ENCODE results near the gene ADD2.
A peak's percentile ranks its signal among the peaks of the same experiment; 100 is the strongest.
"Not testable (repeated sequence)": the region's sequence is repeated elsewhere in the genome, so short reads cannot be mapped to it uniquely, and the experiment has no call there.

ADD2 gene

GRCh38 chr2:70767699-70768589 is at the start of gene ADD2:
ADD2 (minus strand) TSS chr2:70768200; CDS start chr2:70706408, 61,792 bp downstream.
- peaks cover 4% of the 10 kb centered on the region for H3K27me3 Mint-ChIP-seq
- peak within 1 kb of the TSS; percentile 89 for H3K4me3 Mint-ChIP-seq
- H3K36me3 Mint-ChIP-seq: no peaks in the 10 kb centered on the region
- H3K4me1 Mint-ChIP-seq (ENCODE audit: low read depth): peaks cover 16% of the 10 kb centered on the region
- H3K9me3 Mint-ChIP-seq (ENCODE audit: low read depth): no peaks in the 10 kb centered on the region
- H3K27ac Mint-ChIP-seq: peak within 1 kb of the TSS; percentile 80

GRCh38 chr2:70817284-70817954 is 49.4 kb upstream of the ADD2 start:
- no peaks in the 10 kb centered on the region for H3K36me3 Mint-ChIP-seq
- H3K9me3 Mint-ChIP-seq (ENCODE audit: low read depth): no peaks in the 10 kb centered on the region
- H3K4me3 Mint-ChIP-seq: no peak overlapping the region
- no peaks in the 10 kb centered on the region for H3K4me1 Mint-ChIP-seq (ENCODE audit: low read depth)
- no peaks in the 10 kb centered on the region for H3K27me3 Mint-ChIP-seq
- no peak overlapping the region for H3K27ac Mint-ChIP-seq

GRCh38 chr2:70816726-70817125 is 48.7 kb upstream of the ADD2 start:
- Mint-ChIP-seq H3K9me3 (ENCODE audit: low read depth) (no peaks in the 10 kb centered on the region), H3K4me1 (ENCODE audit: low read depth) (no peaks in the 10 kb centered on the region), H3K4me3 (no peak overlapping the region), H3K36me3 (no peaks in the 10 kb centered on the region), H3K27me3 (no peaks in the 10 kb centered on the region), H3K27ac (no peak overlapping the region)

GRCh38 chr2:70808983-70809958 is 41.3 kb upstream of the ADD2 start:
- H3K4me1 Mint-ChIP-seq (ENCODE audit: low read depth): no peaks in the 10 kb centered on the region
- H3K9me3 Mint-ChIP-seq (ENCODE audit: low read depth): no peaks in the 10 kb centered on the region
- H3K36me3 Mint-ChIP-seq: no peaks in the 10 kb centered on the region
- H3K27ac Mint-ChIP-seq: no peak overlapping the region
- H3K4me3 Mint-ChIP-seq: no peak overlapping the region
- H3K27me3 Mint-ChIP-seq: peaks cover 2% of the 10 kb centered on the region

- H3K27ac Mint-ChIP-seq: no peak overlapping the region
- peaks cover 2% of the 10 kb centered on the region for H3K27me3 Mint-ChIP-seq
- H3K4me1 Mint-ChIP-seq (ENCODE audit: low read depth): no peaks in the 10 kb centered on the region
- no peak overlapping the region for H3K4me3 Mint-ChIP-seq
- H3K9me3 Mint-ChIP-seq (ENCODE audit: low read depth): no peaks in the 10 kb centered on the region
- no peaks in the 10 kb centered on the region for H3K36me3 Mint-ChIP-seq
These were observed 39.8 kb upstream of the ADD2 start for GRCh38 chr2:70807828-70808118.

- Mint-ChIP-seq H3K27me3 (peaks cover 2% of the 10 kb centered on the region), H3K4me3 (no peak overlapping the region), H3K27ac (no peak overlapping the region), H3K4me1 (ENCODE audit: low read depth) (no peaks in the 10 kb centered on the region), H3K9me3 (ENCODE audit: low read depth) (no peaks in the 10 kb centered on the region), H3K36me3 (no peaks in the 10 kb centered on the region)
These were observed 39.3 kb upstream of the ADD2 start for GRCh38 chr2:70807102-70807827.

GRCh38 chr2:70806620-70807019 is 38.6 kb upstream of the ADD2 start:
- H3K36me3 Mint-ChIP-seq: no peaks in the 10 kb centered on the region
- peaks cover 2% of the 10 kb centered on the region for H3K27me3 Mint-ChIP-seq
- H3K4me1 Mint-ChIP-seq (ENCODE audit: low read depth): no peaks in the 10 kb centered on the region
- H3K27ac Mint-ChIP-seq: no peak overlapping the region
- H3K4me3 Mint-ChIP-seq: no peak overlapping the region
- H3K9me3 Mint-ChIP-seq (ENCODE audit: low read depth): no peaks in the 10 kb centered on the region

GRCh38 chr2:70806013-70806412 is 38.0 kb upstream of the ADD2 start:
- H3K4me3 Mint-ChIP-seq: no peak overlapping the region
- no peak overlapping the region for H3K27ac Mint-ChIP-seq
- H3K4me1 Mint-ChIP-seq (ENCODE audit: low read depth): no peaks in the 10 kb centered on the region
- H3K27me3 Mint-ChIP-seq: peaks cover 2% of the 10 kb centered on the region
- no peaks in the 10 kb centered on the region for H3K9me3 Mint-ChIP-seq (ENCODE audit: low read depth)
- no peaks in the 10 kb centered on the region for H3K36me3 Mint-ChIP-seq

- Mint-ChIP-seq H3K27ac (no peak overlapping the region), H3K4me3 (no peak overlapping the region)
These were observed 33.7 kb upstream of the ADD2 start for GRCh38 chr2:70801607-70802263.

GRCh38 chr2:70799706-70800105 is 31.7 kb upstream of the ADD2 start:
- peaks cover 4% of the 10 kb centered on the region for H3K9me3 Mint-ChIP-seq (ENCODE audit: low read depth)
- H3K27ac Mint-ChIP-seq: no peak overlapping the region
- H3K27me3 Mint-ChIP-seq: peaks cover 8% of the 10 kb centered on the region
- peaks cover 7% of the 10 kb centered on the region for H3K36me3 Mint-ChIP-seq
- no peaks in the 10 kb centered on the region for H3K4me1 Mint-ChIP-seq (ENCODE audit: low read depth)
- no peak overlapping the region for H3K4me3 Mint-ChIP-seq

More at GRCh38 chr2:70801607-70802263, 33.7 kb upstream of the ADD2 start:
- Mint-ChIP-seq H3K27me3 (peaks cover 10% of the 10 kb centered on the region), H3K36me3 (peaks cover 7% of the 10 kb centered on the region), H3K9me3 (ENCODE audit: low read depth) (peaks cover 4% of the 10 kb centered on the region), H3K4me1 (ENCODE audit: low read depth) (no peaks in the 10 kb centered on the region)

- H3K27ac Mint-ChIP-seq; H3K9me3 Mint-ChIP-seq (ENCODE audit: low read depth); H3K36me3 Mint-ChIP-seq; H3K4me1 Mint-ChIP-seq (ENCODE audit: low read depth); H3K4me3 Mint-ChIP-seq: not testable (repeated sequence)
- peaks cover 13% of the 10 kb centered on the region for H3K27me3 Mint-ChIP-seq
These were observed 30.0 kb upstream of the ADD2 start for GRCh38 chr2:70797996-70798395.

- Mint-ChIP-seq H3K4me1 (ENCODE audit: low read depth) (no peaks in the 10 kb centered on the region), H3K9me3 (ENCODE audit: low read depth) (peaks cover 4% of the 10 kb centered on the region), H3K27me3 (peaks cover 17% of the 10 kb centered on the region), H3K36me3 (peaks cover 7% of the 10 kb centered on the region), H3K4me3 (no peak overlapping the region), H3K27ac (no peak overlapping the region)
These were observed 29.5 kb upstream of the ADD2 start for GRCh38 chr2:70797506-70797905.

- Mint-ChIP-seq H3K4me1 (ENCODE audit: low read depth) (no peaks in the 10 kb centered on the region), H3K27me3 (peaks cover 25% of the 10 kb centered on the region), H3K27ac (no peak overlapping the region), H3K9me3 (ENCODE audit: low read depth) (peaks cover 4% of the 10 kb centered on the region), H3K36me3 (peaks cover 7% of the 10 kb centered on the region), H3K4me3 (no peak overlapping the region)
These were observed 28.3 kb upstream of the ADD2 start for GRCh38 chr2:70796262-70796661.

Measured in activated naive CD8-positive, alpha-beta T cell (primary cell).